H9 (cell line): ENCODE results near the gene ABCC12. TPM values are rescaled to one million over a fixed set of nuclear protein-coding genes. Genes with fewer than 3 reads are reported as not detected.

Experiments used
- DNase-seq: peaks from one replicate; pipeline ENCODE4 v3.0.0-alpha.2; 2017
- H2AFZ ChIP-seq: one replicate; pipeline ENCODE4 v1.6.1; 2013; ENCODE audit warnings: mild to moderate bottlenecking, low read length, control low read depth, moderate library complexity
- H2AK5ac ChIP-seq: 2 replicates; pipeline ENCODE4 v1.6.1; 2013; ENCODE audit warnings: low read length, control low read depth, mixed read lengths; ENCODE audit not compliant: insufficient read length
- H2BK120ac ChIP-seq: one replicate; pipeline ENCODE4 v1.6.1; 2013; ENCODE audit warnings: low read depth, mild to moderate bottlenecking, low read length, control low read depth, inconsistent platforms; ENCODE audit not compliant: poor library complexity, severe bottlenecking
- H2BK12ac ChIP-seq: 2 replicates; pipeline ENCODE4 v1.6.1; 2013; ENCODE audit warnings: low read length, control low read depth, mixed read lengths, low read depth; ENCODE audit not compliant: insufficient read length
- H2BK15ac ChIP-seq: 2 replicates; pipeline ENCODE4 v1.6.1; 2013; ENCODE audit warnings: low read depth, low read length, control low read depth
- H2BK20ac ChIP-seq: one replicate; pipeline ENCODE4 v1.6.1; 2013; ENCODE audit warnings: low read depth, mild to moderate bottlenecking, low read length, control low read depth, inconsistent platforms; ENCODE audit not compliant: poor library complexity, severe bottlenecking
- H2BK5ac ChIP-seq: 2 replicates; pipeline ENCODE4 v1.6.1; 2013; ENCODE audit warnings: low read length, control low read depth, mixed read lengths; ENCODE audit not compliant: insufficient read length
- H3K14ac ChIP-seq: 2 replicates; pipeline ENCODE4 v1.6.1; 2013; ENCODE audit warnings: low read length, control low read depth; ENCODE audit not compliant: insufficient read depth
- H3K18ac ChIP-seq: 2 replicates; pipeline ENCODE4 v1.6.1; 2013; ENCODE audit warnings: low read depth, mild to moderate bottlenecking, mixed read lengths, low read length, control low read depth; ENCODE audit not compliant: insufficient read length
- H3K23ac ChIP-seq: 2 replicates; pipeline ENCODE4 v1.6.1; 2013; ENCODE audit warnings: low read length, control low read depth, mixed read lengths, low read depth; ENCODE audit not compliant: insufficient read length
- H3K23me2 ChIP-seq: 2 replicates; pipeline ENCODE4 v1.6.1; 2013; ENCODE audit warnings: low read depth, mild to moderate bottlenecking, mixed read lengths, low read length, control low read depth; ENCODE audit not compliant: insufficient read length, poor library complexity, severe bottlenecking
- H3K27ac ChIP-seq: 2 replicates; pipeline ENCODE4 v1.5.1; 2013; ENCODE audit warnings: low read length, control low read depth, mixed read lengths, low read depth; ENCODE audit not compliant: insufficient read length
- H3K27me3 ChIP-seq: 2 replicates; pipeline ENCODE4 v1.6.1; 2013; ENCODE audit warnings: low read length, control low read depth, inconsistent platforms; ENCODE audit not compliant: insufficient read depth
- H3K4ac ChIP-seq: 2 replicates; pipeline ENCODE4 v1.6.1; 2013; ENCODE audit warnings: low read depth, mild to moderate bottlenecking, control low read depth, inconsistent platforms, low read length, moderate library complexity
- H3K4me1 ChIP-seq: 2 replicates; pipeline ENCODE4 v1.6.1; 2013; ENCODE audit warnings: low read length, control low read depth, inconsistent platforms; ENCODE audit not compliant: insufficient read depth
- H3K4me2 ChIP-seq: 2 replicates; pipeline ENCODE4 v1.6.1; 2013; ENCODE audit warnings: low read length, control low read depth, mixed read lengths; ENCODE audit not compliant: insufficient read length, insufficient read depth
- H3K56ac ChIP-seq: 2 replicates; pipeline ENCODE4 v1.6.1; 2013; ENCODE audit warnings: low read depth, mild to moderate bottlenecking, mixed read lengths, low read length, control low read depth; ENCODE audit not compliant: insufficient read length
- H3K79me1 ChIP-seq: 2 replicates; pipeline ENCODE4 v1.6.1; 2013; ENCODE audit warnings: low read depth, mild to moderate bottlenecking, moderate library complexity, low read length, control low read depth, inconsistent platforms; ENCODE audit not compliant: insufficient read depth, poor library complexity, severe bottlenecking
- H3K79me2 ChIP-seq: 2 replicates; pipeline ENCODE4 v1.6.1; 2013; ENCODE audit warnings: low read length, control low read depth, inconsistent platforms; ENCODE audit not compliant: insufficient read depth
- H3K9ac ChIP-seq: 2 replicates; pipeline ENCODE4 v1.6.1; 2013; ENCODE audit warnings: low read length, control low read depth, mixed read lengths; ENCODE audit not compliant: insufficient read length; ENCODE audit errors: extremely low read depth
- H3K9me3 ChIP-seq: one replicate; pipeline ENCODE4 v1.6.1; 2013; ENCODE audit warnings: low read depth, low read length, inconsistent platforms; ENCODE audit not compliant: control insufficient read depth
- H3T11ph ChIP-seq: one replicate; pipeline ENCODE4 v1.6.1; 2013; ENCODE audit warnings: mild to moderate bottlenecking, low read length, control low read depth, inconsistent platforms
- H4K20me1 ChIP-seq: one replicate; pipeline ENCODE4 v1.6.1; 2013; ENCODE audit not compliant: control insufficient read depth, insufficient read length, insufficient read depth
- H4K5ac ChIP-seq: 2 replicates; pipeline ENCODE4 v1.6.1; 2013; ENCODE audit warnings: low read depth, mild to moderate bottlenecking, mixed read lengths, low read length, control low read depth; ENCODE audit not compliant: insufficient read length
- H4K8ac ChIP-seq: replicated peaks from 2 replicates; pipeline ENCODE4 v1.6.1; 2013; ENCODE audit warnings: low read length, control low read depth, mixed read lengths, low read depth; ENCODE audit not compliant: insufficient read length
- H4K91ac ChIP-seq: 2 replicates; pipeline ENCODE4 v1.6.1; 2013; ENCODE audit warnings: low read depth, mild to moderate bottlenecking, moderate library complexity, mixed read lengths, low read length, control low read depth; ENCODE audit not compliant: insufficient read length
- H3K27ac Mint-ChIP-seq, 3 experiments: 2 replicates in 2 of 3; 3 replicates in 1 of 3; pipeline ENCODE4 v1.8.0; 2020 to 2021; ENCODE audit warnings: mixed read lengths in 3 of 3, mild to moderate bottlenecking in 1 of 3, moderate library complexity in 1 of 3
- H3K27me3 Mint-ChIP-seq: 2 replicates; pipeline ENCODE4 v1.8.0; 2021; ENCODE audit warnings: low read depth, mild to moderate bottlenecking, moderate library complexity, mixed read lengths
- H3K36me3 Mint-ChIP-seq, 3 experiments: 2 replicates in 2 of 3; 3 replicates in 1 of 3; pipeline ENCODE4 v1.8.0; 2020 to 2021; ENCODE audit warnings: low read depth in 3 of 3, mixed read lengths in 3 of 3; ENCODE audit not compliant: insufficient read depth in 1 of 3
- H3K4me1 Mint-ChIP-seq, 2 experiments: 2 replicates each; pipeline ENCODE4 v1.8.0; 2020; ENCODE audit warnings: mixed read lengths in 2 of 2
- H3K4me3 Mint-ChIP-seq, 2 experiments: 2 replicates in 1 of 2; 3 replicates in 1 of 2; pipeline ENCODE4 v1.8.0; 2020 to 2021; ENCODE audit warnings: mild to moderate bottlenecking in 2 of 2, mixed read lengths in 2 of 2, moderate library complexity in 1 of 2
- H3K9me3 Mint-ChIP-seq, 2 experiments: 2 replicates in 1 of 2; 3 replicates in 1 of 2; pipeline ENCODE4 v1.8.0; 2020; ENCODE audit warnings: mild to moderate bottlenecking in 2 of 2, mixed read lengths in 2 of 2, moderate library complexity in 1 of 2
- WGBS: extraction: QIAGEN DNeasy Blood & Tissue Kit; methylation state at CpG from one replicate; pipeline ENCODE4 v1.1.7; 2013; ENCODE audit warnings: missing lambda C conversion rate, low lambda C conversion rate, mixed read lengths; ENCODE audit not compliant: insufficient read length; ENCODE audit errors: extremely low coverage; 5-methylcytosine and 5-hydroxymethylcytosine counted together
- total RNA-seq: library from RNA; stranded (reverse); gene quantifications from 2 replicates; pipeline ENCODE4 v1.2.1, GENCODE V29; 2021
- TF ChIP-seq, protein P1 (sequence below): fragments of 200-600 bp; sonication (generic); conservative IDR thresholded peaks from 3 replicates; pipeline ENCODE4 v1.8.0; 2021; ENCODE audit warnings: antibody characterized with exemption, mild to moderate bottlenecking

ABCC12 gene
- total RNA-seq, 1 experiment from 2014 or later = 0.09 TPM

DNA sequence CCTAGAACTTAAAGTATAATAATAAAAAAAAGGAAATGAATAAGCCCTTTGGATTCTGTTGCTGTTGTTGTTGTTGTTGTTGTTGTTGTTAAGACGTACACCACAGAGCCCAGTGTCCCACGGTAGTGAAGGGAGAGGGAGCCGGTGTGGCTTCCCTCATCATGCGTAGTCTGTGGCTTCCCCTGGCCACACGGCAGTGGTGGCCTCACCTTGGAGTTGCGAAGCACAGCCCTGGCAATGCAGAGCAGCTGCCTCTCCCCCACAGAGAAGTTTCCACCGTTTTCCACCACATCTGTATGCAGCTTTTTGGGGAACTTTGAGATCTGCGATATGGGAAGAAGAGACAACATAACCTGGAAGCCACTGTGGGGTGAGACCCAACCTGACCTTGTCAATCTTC is 14.1 kb upstream of the ABCC12 start:
- H4K20me1 ChIP-seq = no peaks in the 10 kb centered on the region
- H3K4ac ChIP-seq = no peak overlapping the region
- no peak for DNase-seq
- no peaks in the 10 kb centered on the region for H3K23me2 ChIP-seq
- no peak overlapping the region for H3K14ac ChIP-seq
- no CpG with 5 or more reads among the region's 8 CpGs for WGBS
- H2BK15ac ChIP-seq = no peak overlapping the region
- H2AFZ ChIP-seq = no peak overlapping the region
- H2BK120ac ChIP-seq = no peak overlapping the region
- no peak overlapping the region for H2BK12ac ChIP-seq
- H3K9me3 ChIP-seq = no peaks in the 10 kb centered on the region
- no peak overlapping the region for H4K91ac ChIP-seq
- no peak overlapping the region for H2BK5ac ChIP-seq
- no peak overlapping the region for H3K27ac ChIP-seq
- H2BK20ac ChIP-seq = no peak overlapping the region
- H4K8ac ChIP-seq = no peak overlapping the region
- no peaks in the 10 kb centered on the region for H3K4me1 ChIP-seq
- H4K5ac ChIP-seq = no peak overlapping the region
- H3K18ac ChIP-seq = no peak overlapping the region
- no peak overlapping the region for H3T11ph ChIP-seq
- H3K56ac ChIP-seq = no peak overlapping the region
- no peak overlapping the region for H3K23ac ChIP-seq
- Mint-ChIP-seq H3K4me3 (no peak overlapping the region), H3K27ac (no peak overlapping the region), H3K36me3 (no peaks in the 10 kb centered on the region; a peak in 1 of 7 replicates), H3K27me3 (peaks cover 4% of the 10 kb centered on the region; the same call in 1 of the 2 replicates), H3K4me1 (peaks cover 6 to 7% of the 10 kb centered on the region in 2 experiments), H3K9me3 (no peaks in the 10 kb centered on the region)
- H2AK5ac ChIP-seq = no peak overlapping the region
- H3K27me3 ChIP-seq = no peaks in the 10 kb centered on the region
- no peaks in the 10 kb centered on the region for H3K79me1 ChIP-seq
- H3K79me2 ChIP-seq = no peaks in the 10 kb centered on the region
- no peak overlapping the region for H3K4me2 ChIP-seq
- TF ChIP-seq, protein P1, sequence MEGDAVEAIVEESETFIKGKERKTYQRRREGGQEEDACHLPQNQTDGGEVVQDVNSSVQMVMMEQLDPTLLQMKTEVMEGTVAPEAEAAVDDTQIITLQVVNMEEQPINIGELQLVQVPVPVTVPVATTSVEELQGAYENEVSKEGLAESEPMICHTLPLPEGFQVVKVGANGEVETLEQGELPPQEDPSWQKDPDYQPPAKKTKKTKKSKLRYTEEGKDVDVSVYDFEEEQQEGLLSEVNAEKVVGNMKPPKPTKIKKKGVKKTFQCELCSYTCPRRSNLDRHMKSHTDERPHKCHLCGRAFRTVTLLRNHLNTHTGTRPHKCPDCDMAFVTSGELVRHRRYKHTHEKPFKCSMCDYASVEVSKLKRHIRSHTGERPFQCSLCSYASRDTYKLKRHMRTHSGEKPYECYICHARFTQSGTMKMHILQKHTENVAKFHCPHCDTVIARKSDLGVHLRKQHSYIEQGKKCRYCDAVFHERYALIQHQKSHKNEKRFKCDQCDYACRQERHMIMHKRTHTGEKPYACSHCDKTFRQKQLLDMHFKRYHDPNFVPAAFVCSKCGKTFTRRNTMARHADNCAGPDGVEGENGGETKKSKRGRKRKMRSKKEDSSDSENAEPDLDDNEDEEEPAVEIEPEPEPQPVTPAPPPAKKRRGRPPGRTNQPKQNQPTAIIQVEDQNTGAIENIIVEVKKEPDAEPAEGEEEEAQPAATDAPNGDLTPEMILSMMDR = no peak
- H3K9ac ChIP-seq = no peak overlapping the region
